ENCODE measurements around the gene INHA. TPM values are rescaled to one million over a fixed set of nuclear protein-coding genes. Genes with fewer than 3 reads are reported as not detected.

The INHA gene, protein sequence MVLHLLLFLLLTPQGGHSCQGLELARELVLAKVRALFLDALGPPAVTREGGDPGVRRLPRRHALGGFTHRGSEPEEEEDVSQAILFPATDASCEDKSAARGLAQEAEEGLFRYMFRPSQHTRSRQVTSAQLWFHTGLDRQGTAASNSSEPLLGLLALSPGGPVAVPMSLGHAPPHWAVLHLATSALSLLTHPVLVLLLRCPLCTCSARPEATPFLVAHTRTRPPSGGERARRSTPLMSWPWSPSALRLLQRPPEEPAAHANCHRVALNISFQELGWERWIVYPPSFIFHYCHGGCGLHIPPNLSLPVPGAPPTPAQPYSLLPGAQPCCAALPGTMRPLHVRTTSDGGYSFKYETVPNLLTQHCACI
- total RNA-seq (10 to 100 TPM; 16.7 to 47.6 (median 28.1) TPM), polyA plus RNA-seq (28.7 TPM)
- long read RNA-seq, donor 1, transcript INHA-201 (2 exons, 1,468 nt), result major isoform, 21 of 27 reads
- long read RNA-seq, donor 1, partial matches to known transcripts, result 0 of 27 reads
- long read RNA-seq, donor 1, other reads (novel, unspliced or antisense), result 6 of 27 reads
- long read RNA-seq, donor 2, transcript INHA-201 (2 exons, 1,468 nt), result major isoform, 8 of 10 reads
- long read RNA-seq, donor 2, partial matches to known transcripts, result 0 of 10 reads
- long read RNA-seq, donor 2, other reads (novel, unspliced or antisense), result 2 of 10 reads
- long read RNA-seq, donor 3, transcript INHA-201 (2 exons, 1,468 nt), result major isoform, 64 of 77 reads
- long read RNA-seq, donor 3, partial matches to known transcripts, result 9 of 77 reads
- long read RNA-seq, donor 3, other reads (novel, unspliced or antisense), result 4 of 77 reads
- long read RNA-seq, donor 4, transcript INHA-201 (2 exons, 1,468 nt), result major isoform, 30 of 34 reads
- long read RNA-seq, donor 4, partial matches to known transcripts, result 3 of 34 reads
- long read RNA-seq, donor 4, other reads (novel, unspliced or antisense), result 1 of 34 reads

DNA sequence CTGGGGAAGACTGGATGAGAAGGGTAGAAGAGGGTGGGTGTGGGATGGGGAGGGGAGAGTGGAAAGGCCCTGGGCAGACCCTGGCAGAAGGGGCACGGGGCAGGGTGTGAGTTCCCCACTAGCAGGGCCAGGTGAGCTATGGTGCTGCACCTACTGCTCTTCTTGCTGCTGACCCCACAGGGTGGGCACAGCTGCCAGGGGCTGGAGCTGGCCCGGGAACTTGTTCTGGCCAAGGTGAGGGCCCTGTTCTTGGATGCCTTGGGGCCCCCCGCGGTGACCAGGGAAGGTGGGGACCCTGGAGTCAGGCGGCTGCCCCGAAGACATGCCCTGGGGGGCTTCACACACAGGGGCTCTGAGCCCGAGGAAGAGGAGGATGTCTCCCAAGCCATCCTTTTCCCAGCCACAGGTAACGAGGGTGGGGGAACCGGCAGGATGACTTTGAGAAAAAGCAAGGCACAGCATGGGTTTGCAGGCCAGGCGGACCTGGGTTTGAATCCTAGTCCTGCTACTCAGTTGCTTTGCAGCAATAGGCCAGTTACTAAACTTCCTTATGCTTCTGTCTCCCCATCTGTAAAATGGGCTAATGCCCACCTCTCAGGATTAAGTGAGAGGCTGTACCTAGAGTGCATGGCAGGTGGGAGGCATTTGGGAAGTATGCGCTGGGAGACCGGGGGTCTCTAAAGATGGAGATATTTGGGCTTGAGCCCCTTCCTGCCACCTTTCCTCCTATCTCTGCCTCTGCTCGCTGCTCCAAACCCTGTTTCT is at the start of gene INHA:
Gene INHA, plus strand, starts transcription at position 74 of the 765 bp plus-strand sequence. Its CDS starts 65 bp downstream, at position 139.
- H3K4me1 ChIP-seq (ENCODE audit: control insufficient read depth, insufficient read depth, low read length), result peaks cover 1% of the 10 kb centered on the region
- H3K27ac ChIP-seq (ENCODE audit: low read length), result peak within 1 kb of the TSS; percentile 85
- peak in 2 of 3 donors; percentile 59 to 64 for DNase-seq
- 86% methylated on average over 13 of the region's 13 CpGs for WGBS
- no peaks in the 10 kb centered on the region for H3K9me3 ChIP-seq (ENCODE audit: control insufficient read depth, low read length)
- no peaks in the 10 kb centered on the region for H3K27me3 ChIP-seq (ENCODE audit: control insufficient read depth, insufficient read depth)
- ATAC-seq, result no peak
- peak within 1 kb of the TSS; percentile 77 for H3K4me3 ChIP-seq (ENCODE audit: low read length)
- intact Hi-C loops (cut with DNase I), result loop anchor here in 1 of 4 donors (5.0 kb wide), 2 partner anchors 55 to 70 kb away; partner anchors contain the start of gene SLC4A3

- H3K27ac ChIP-seq (ENCODE audit: low read length), result no peak overlapping the region
- no peak overlapping the region for H3K4me3 ChIP-seq (ENCODE audit: low read length)
- DNase-seq (peak in 1 of 3 donors; percentile 28), ATAC-seq (no peak)
- 31% methylated on average over 24 of the region's 24 CpGs for WGBS
- intact Hi-C loops (cut with DNase I), result loop anchor here in 3 of 4 donors (5.0 to 10.0 kb wide), 2 partner anchors 46 to 48 kb away; no protein-coding TSS in a partner anchor
- no peaks in the 10 kb centered on the region for H3K9me3 ChIP-seq (ENCODE audit: control insufficient read depth, low read length)
- H3K4me1 ChIP-seq (ENCODE audit: control insufficient read depth, insufficient read depth, low read length), result peaks cover 4% of the 10 kb centered on the region
- no peaks in the 10 kb centered on the region for H3K27me3 ChIP-seq (ENCODE audit: control insufficient read depth, insufficient read depth)
Measured at GRCh38 chr2:219523031-219523671, 49.0 kb upstream of the INHA start.

DNA sequence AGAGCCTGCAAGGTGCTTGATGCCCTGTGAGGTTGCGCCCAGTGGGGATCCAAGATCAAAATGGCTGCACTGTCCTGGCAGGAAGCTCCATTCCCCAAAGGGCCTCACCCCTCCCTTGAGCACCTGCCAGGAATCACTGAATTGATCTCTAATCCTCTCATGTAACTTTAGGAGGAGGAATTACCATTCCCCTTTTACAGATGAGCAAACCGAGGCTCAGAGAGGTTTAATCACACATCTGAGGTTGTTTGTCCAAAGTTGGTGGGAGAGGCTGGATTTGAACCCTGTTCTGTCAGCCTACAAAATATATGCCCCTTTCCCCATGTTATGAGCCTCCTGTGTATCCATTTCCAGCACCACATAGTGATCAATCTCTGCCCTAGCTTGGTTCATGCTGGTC is 47.3 kb upstream of the INHA start:
- no peaks in the 10 kb centered on the region for H3K27me3 ChIP-seq (ENCODE audit: control insufficient read depth, insufficient read depth)
- ATAC-seq (no peak), DNase-seq (peak in 1 of 3 donors; percentile 24)
- intact Hi-C loops (cut with DNase I), result loop anchor here (5.0 to 10.0 kb wide), 4 partner anchors 33 to 123 kb away; no protein-coding TSS in a partner anchor
- WGBS, result 98% methylated on average over 2 of the region's 2 CpGs
- H3K4me1 ChIP-seq (ENCODE audit: control insufficient read depth, insufficient read depth, low read length), result peaks cover 4% of the 10 kb centered on the region
- no peak overlapping the region for H3K4me3 ChIP-seq (ENCODE audit: low read length)
- no peak overlapping the region for H3K27ac ChIP-seq (ENCODE audit: low read length)
- H3K9me3 ChIP-seq (ENCODE audit: control insufficient read depth, low read length), result no peaks in the 10 kb centered on the region

GRCh38 chr2:219525533-219526232 is 46.4 kb upstream of the INHA start:
- H3K9me3 ChIP-seq (ENCODE audit: control insufficient read depth, low read length), result no peaks in the 10 kb centered on the region
- H3K27me3 ChIP-seq (ENCODE audit: control insufficient read depth, insufficient read depth), result no peaks in the 10 kb centered on the region
- DNase-seq (peak in 1 of 3 donors; percentile 59), ATAC-seq (peak in 1 of 2 donors; percentile 14)
- peak overlapping the region; percentile 52 for H3K27ac ChIP-seq (ENCODE audit: low read length)
- no peak overlapping the region for H3K4me3 ChIP-seq (ENCODE audit: low read length)
- whole genome bisulfite sequencing, result 27% methylated on average over 9 of the region's 9 CpGs
- H3K4me1 ChIP-seq (ENCODE audit: control insufficient read depth, insufficient read depth, low read length), result peaks cover 4% of the 10 kb centered on the region
- intact Hi-C loops (cut with DNase I), result loop anchor here in 3 of 4 donors (5.0 to 10.0 kb wide), 4 partner anchors 33 to 123 kb away; no protein-coding TSS in a partner anchor

- WGBS, result 25% methylated on average over 11 of the region's 11 CpGs
- intact Hi-C loops (cut with DNase I), result loop anchor here in 3 of 4 donors (5.0 to 10.0 kb wide), 4 partner anchors 34 to 124 kb away; no protein-coding TSS in a partner anchor
- peak in 2 of 3 donors; percentile 11 to 41 for DNase-seq
- Histone ChIP-seq H3K4me1 (ENCODE audit: control insufficient read depth, insufficient read depth, low read length) (peaks cover 4% of the 10 kb centered on the region), H3K27me3 (ENCODE audit: control insufficient read depth, insufficient read depth) (no peaks in the 10 kb centered on the region), H3K4me3 (ENCODE audit: low read length) (no peak overlapping the region), H3K27ac (ENCODE audit: low read length) (peak overlapping the region; percentile 52), H3K9me3 (ENCODE audit: control insufficient read depth, low read length) (no peaks in the 10 kb centered on the region)
- peak in 1 of 2 donors; percentile 1 for ATAC-seq
Measured at GRCh38 chr2:219526320-219527075, 45.6 kb upstream of the INHA start.

- peak; percentile 54 to 66 for ATAC-seq
- H3K27ac ChIP-seq (ENCODE audit: low read length), result peak overlapping the region; percentile 52
Measured at GRCh38 chr2:219527076-219527394, 45.1 kb upstream of the INHA start.

DNA sequence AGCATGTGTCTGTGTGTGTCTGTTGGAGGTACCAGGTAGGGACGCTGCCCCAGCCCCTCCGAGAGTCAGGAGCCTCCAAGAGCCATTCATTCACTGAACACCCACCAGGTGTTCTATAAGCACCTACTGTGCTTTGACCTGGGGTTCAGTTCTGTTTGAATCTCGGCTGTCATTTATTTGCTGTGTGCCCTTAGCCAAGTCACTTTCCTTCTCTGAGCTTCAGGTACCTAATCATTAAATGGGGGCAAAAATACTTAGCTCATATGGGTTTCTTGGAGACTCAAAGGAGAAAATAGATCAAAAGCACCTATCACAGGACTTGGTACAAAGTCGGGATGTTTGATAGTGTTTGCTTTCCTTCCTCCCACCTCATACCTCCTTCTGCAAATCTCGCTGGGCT is 44.6 kb upstream of the INHA start:
- H3K9me3 ChIP-seq (ENCODE audit: control insufficient read depth, low read length), result no peaks in the 10 kb centered on the region
- no peak for ATAC-seq
- intact Hi-C loops (cut with DNase I), result loop anchor here in 3 of 4 donors (5.0 to 10.0 kb wide), 4 partner anchors 35 to 125 kb away; no protein-coding TSS in a partner anchor
- no peak overlapping the region for H3K4me3 ChIP-seq (ENCODE audit: low read length)
- DNase-seq, result no peak
- no peak overlapping the region for H3K27ac ChIP-seq (ENCODE audit: low read length)
- peaks cover 4% of the 10 kb centered on the region for H3K4me1 ChIP-seq (ENCODE audit: control insufficient read depth, insufficient read depth, low read length)
- WGBS, result 52% methylated on average over 5 of the region's 5 CpGs
- H3K27me3 ChIP-seq (ENCODE audit: control insufficient read depth, insufficient read depth), result no peaks in the 10 kb centered on the region

More at GRCh38 chr2:219527076-219527394, 45.1 kb upstream of the INHA start:
- H3K4me1 ChIP-seq (ENCODE audit: control insufficient read depth, insufficient read depth, low read length), result peaks cover 4% of the 10 kb centered on the region
- DNase-seq, result peak in 2 of 3 donors; percentile 34 to 74
- WGBS, result 35% methylated on average over 6 of the region's 6 CpGs
- no peaks in the 10 kb centered on the region for H3K9me3 ChIP-seq (ENCODE audit: control insufficient read depth, low read length)
- H3K4me3 ChIP-seq (ENCODE audit: low read length), result no peak overlapping the region
- intact Hi-C loops (cut with DNase I), result loop anchor here in 3 of 4 donors (5.0 to 10.0 kb wide), 4 partner anchors 35 to 125 kb away; no protein-coding TSS in a partner anchor
- H3K27me3 ChIP-seq (ENCODE audit: control insufficient read depth, insufficient read depth), result no peaks in the 10 kb centered on the region

DNA sequence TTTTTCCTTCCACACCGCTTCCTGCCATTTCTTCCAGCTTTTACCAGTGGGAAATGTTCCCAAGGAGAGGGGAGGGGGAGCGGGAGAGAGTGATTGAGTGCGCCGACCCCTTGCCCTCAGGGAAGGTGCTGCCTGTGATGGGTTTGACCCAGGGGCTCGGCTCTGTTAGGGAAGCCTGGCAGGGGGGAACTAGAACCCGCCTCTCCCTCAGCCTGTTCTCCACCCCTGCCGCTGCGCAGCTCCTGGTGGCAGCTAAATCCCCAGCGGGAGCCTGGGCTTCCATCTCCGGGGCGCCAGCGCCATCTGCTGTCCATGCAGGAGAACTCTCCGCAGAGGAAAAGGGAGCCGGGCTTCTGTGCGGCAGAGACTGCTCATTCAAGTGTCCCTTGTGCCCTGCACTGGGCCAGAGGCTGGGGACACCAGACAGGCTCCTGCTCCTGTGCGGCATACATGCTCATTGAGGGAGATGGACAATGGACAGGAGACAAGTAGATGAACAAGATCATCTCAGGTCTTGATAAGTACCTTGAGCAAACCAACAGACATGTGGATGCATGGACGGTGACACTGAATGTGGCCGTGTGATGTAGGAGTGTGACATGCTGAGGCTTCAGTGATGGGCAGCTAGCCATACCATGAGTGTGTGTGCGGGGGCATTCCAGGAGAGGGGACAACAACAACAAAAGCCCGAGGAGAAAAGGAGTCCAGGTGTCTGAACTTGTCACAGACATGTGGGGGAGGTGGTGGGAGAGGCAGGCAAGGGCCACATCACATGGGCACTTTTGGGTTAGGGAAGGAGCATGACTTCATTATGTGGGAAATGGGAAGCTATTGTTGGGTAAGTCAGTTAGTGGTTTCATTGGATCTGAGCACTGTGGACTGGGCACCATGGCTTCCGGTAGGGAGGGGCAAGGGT is 41.8 kb upstream of the INHA start:
- intact Hi-C loops (cut with DNase I), result loop anchor here in 3 of 4 donors (2.0 kb wide), 2 partner anchors 54 to 128 kb away; no protein-coding TSS in a partner anchor

More for the DNA sequence above, 41.8 kb upstream of the INHA start:
- DNase-seq, result peak; percentile 86 to 96 (median 90)
- Histone ChIP-seq H3K4me1 (ENCODE audit: control insufficient read depth, insufficient read depth, low read length) (peaks cover 2% of the 10 kb centered on the region), H3K27me3 (ENCODE audit: control insufficient read depth, insufficient read depth) (no peaks in the 10 kb centered on the region), H3K27ac (ENCODE audit: low read length) (no peak overlapping the region), H3K9me3 (ENCODE audit: control insufficient read depth, low read length) (no peaks in the 10 kb centered on the region), H3K4me3 (ENCODE audit: low read length) (no peak overlapping the region)
- 12% methylated on average over 21 of the region's 21 CpGs for WGBS
- ATAC-seq, result peak; percentile 77 to 83
